HG03469 (cell line): ENCODE results near the gene P2RX5.

ENCODE experiments used
- ATAC-seq: cut with Tn5 transposase; IDR thresholded peaks from one replicate; pipeline ENCODE4 v1.9.1; 2021; ENCODE audit warnings: mild to moderate bottlenecking, moderate library complexity, moderate number of reproducible peaks; ENCODE audit not compliant: unreplicated experiment

Gene P2RX5

DNA sequence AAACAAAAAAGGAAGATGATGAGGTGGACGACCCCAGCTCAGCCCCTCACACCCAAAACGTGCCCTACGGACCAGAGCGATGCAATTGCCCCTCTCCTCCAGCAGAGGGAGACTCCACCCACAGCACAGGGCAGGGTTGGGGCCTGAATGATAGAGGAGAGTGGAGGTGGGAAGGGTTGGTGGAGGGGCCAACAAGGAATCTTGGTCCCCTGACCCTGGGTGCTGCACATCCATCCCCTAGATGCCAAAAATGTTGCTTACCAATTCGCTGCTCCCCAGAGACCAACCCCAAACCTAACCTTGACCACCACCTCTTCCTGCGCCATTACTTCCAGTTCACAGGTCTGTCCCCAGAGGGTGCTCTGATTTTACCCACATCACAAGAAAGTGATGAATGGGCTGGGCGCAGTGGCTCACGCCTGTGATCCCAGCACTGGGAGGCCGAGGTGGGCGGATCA, 12.9 kb downstream of the P2RX5 start:
- no peak for ATAC-seq

- ATAC-seq = no peak
Observed at GRCh38 chr17:3682033-3682432, 13.9 kb downstream of the P2RX5 start.

GRCh38 chr17:3681565-3681964, 14.4 kb downstream of the P2RX5 start:
- no peak for ATAC-seq

DNA sequence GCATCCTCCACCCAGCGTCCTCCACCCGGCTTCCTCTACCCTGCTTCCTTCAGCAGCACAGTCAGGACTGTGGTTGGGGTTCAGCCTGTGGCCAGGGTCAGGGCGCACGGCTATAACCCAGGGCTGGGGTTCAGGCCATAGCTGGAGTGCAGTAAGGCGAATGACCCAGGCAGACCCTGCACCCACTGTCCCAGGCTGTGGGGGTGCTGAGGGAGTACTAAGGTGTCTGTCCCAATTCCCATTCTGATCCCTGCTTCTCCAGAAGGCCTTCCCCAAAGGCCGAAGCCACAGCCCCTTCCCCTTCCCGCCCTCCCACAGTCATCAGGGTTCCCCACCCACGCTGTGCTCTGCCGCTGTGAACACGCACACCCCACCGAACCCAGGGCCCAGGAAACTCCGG, 14.9 kb downstream of the P2RX5 start:
- no peak for ATAC-seq

GRCh38 chr17:3679531-3680126, 16.3 kb downstream of the P2RX5 start:
- no peak for ATAC-seq

DNA sequence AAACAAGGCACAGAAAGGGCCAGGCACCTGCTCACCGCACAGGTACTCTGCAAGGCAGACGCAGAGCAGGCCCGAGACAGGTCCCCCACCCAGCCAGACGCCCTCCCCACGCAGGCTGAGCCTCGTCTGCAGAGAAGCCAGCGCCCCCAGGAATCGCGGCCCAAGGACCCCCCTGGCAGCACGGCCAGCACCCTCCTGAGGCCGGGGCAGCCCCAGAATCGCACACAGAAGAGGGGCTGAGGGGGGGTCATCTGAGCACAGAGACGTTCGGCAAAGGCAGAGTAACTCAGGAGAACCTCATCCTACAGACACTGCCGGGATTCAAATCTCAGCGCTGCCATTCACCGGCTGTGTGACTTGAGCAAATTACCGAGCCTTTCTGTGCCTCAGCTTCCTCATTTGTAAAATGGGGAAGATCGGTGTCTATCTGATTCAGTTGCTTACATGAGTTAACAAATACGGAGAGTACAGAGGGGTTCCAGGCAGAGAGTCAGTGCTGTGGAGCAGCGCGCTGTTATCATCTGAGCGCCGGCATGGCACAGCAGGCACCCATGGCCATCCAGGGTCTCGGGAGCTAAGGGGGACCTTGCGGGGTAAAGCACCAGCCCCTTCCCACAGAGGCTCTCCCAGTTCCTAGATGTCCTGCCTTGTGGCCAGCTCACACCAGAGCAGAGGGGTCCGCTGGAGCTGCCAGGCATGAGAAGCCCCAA, 17.0 kb downstream of the P2RX5 start:
- ATAC-seq = no peak

GRCh38 chr17:3678095-3678820, 17.7 kb downstream of the P2RX5 start:
- ATAC-seq = no peak

- no peak for ATAC-seq
Observed at GRCh38 chr17:3675886-3676285, 20.1 kb downstream of the P2RX5 start.

GRCh38 chr17:3672571-3672970, 23.4 kb downstream of the P2RX5 start:
- no peak for ATAC-seq

DNA sequence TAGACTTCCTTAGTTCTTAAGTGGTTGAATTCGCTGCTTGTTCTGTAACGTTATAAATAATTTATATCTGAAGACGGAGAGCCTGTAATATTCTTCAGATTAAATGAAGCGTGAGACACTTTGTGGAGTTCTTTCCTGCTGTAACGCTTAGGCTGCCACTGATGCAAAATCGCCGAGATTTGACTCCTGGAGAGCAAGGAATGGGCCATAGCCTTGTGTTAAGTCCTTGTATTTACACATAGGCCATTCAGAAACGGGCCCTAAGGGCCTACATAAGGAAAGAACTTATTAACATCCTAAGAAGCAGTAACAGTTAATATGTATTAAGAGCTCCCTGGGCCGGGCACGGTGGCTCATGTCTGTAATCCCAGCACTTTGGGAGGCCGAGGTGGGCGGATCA, 26.4 kb downstream of the P2RX5 start:
- no peak for ATAC-seq

GRCh38 chr17:3669085-3669347, 26.9 kb downstream of the P2RX5 start:
- peak; percentile 6 for ATAC-seq

DNA sequence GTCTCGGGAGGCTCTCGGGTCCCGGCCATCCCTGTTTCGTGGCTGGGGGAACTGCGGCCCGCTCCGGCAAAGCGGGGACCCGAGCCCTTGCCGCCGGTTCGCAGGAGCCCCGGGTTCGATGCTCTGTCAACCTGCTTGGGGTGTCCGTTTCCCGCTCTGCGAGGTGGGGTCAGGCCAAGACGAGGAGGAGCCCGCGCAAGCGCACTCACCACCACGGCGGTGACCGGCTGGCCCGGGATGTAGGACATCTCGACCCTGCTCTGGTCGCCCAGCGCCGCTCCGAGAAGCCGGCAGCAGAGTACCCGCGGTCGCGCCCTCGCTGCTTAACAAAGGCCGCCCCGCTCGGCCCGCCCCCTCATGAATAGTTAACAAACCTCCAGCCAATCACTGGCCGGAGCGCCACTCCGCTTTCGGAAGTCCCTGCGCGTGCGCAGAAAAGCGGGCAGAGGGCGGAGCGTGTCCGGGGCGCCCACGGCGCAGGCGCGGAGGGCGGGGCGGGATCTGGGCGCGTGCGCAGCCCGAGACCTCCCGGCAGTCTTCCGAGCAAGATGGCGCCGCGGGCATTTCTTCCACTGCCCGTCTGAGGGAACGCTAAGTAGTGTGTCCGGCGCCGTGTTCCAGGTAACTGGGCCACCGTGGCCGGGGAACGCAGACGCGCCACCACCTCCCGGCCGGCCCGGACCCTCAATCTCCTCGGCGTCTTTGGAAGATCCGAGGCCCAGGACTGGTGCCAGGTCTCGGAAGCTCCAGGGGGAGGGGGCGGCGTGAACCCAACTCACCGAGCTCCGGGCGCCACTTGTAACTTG, 27.5 kb downstream of the P2RX5 start, which contains the start of the genes EMC6 and TAX1BP3:
TSS of gene EMC6 (plus strand) at position 534 of the 806 bp plus-strand sequence. CDS start 335 bp downstream, outside the sequence.
TSS of gene TAX1BP3 (minus strand) at position 300 of the 806 bp plus-strand sequence. CDS start at position 248, 52 bp downstream.
- ATAC-seq = peak; percentile 72

DNA sequence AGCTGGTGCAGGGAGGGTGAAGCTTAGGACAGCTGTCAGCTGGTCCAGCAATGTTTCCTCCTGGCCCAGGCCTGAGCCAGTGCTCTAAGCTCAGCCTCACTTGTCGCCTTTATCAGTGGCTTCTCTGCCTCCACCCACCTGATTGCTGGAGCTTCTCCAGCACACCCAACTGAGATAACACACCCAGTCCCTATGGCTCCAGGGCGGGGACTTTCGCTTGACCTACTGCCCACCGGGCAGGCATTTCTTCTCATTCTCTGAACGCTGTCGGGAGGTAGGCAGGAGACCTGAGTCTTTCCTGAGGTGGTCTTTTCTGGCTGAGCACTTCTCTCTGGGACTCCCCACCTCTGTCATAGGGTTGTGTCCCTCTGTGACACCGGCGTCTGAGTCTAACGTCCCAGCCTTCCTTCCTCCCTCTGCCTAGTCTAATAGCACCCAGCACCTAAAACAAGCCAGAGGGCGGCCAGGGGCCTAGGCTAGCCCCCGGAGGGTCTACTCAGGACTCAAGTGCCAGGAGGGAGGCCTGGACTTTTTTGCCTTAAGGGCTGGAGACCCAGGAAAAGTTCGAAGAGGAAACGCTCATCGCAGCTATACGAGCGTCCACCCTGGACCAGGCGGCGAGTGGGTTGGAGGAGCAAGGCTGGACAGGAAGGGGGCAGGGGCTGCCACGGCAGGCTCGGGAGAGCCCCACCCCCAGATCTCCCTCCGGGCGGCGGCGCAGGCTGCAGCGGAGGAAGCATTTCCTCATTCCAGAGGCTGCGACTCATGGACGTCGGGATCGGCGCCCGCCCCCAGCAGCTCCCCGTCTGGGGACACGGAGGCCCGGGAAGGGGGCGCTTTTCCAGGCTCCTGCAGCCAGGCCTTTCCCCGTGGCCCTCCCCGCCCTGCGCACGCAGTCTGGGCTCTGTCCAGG, 28.3 kb downstream of the P2RX5 start:
- ATAC-seq = no peak

DNA sequence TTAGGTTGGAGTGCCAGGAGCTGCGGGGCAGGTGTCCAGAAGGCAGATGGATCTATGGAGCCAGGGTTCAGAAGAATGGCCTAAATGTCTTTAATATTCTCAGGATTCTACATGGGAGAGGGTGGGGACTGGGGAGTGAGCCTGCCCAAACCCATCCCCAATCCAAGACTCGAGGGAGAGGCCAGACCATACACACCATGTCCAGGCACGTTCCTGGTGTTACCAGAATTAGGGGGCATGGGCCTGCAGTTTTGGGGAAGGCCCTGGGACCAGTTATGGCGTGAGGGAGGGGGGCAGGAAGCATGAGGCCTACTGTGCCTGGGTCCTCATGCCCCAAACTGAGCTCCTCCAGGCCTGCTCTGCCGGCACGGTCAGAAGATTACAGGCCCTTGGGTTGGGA, 29.4 kb downstream of the P2RX5 start:
- no peak for ATAC-seq

DNA sequence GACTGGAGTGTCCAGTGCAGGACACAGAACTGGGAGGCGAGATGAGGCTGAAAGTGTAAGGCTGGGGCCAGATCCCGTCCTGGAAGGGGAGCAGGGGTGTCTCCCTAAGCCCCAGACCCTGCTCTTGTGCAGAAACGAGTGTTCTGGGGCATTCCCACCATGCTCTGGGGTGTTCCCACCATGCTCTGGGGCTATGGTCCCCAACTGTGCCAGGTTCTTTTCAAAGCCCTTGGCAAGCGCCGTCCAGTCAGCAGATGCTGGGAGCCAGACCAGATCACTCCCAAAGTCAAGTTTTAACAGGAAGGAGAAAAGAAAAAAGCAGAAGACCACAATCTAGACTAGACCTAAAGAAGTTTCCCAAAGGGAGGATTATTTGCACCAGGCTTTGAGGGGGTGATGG, 30.1 kb downstream of the P2RX5 start:
- no peak for ATAC-seq

- ATAC-seq = no peak
Observed at GRCh38 chr17:3663102-3664011, 32.6 kb downstream of the P2RX5 start.

- no peak for ATAC-seq
Observed at GRCh38 chr17:3660311-3660891, 35.6 kb downstream of the P2RX5 start.

- no peak for ATAC-seq
Observed at GRCh38 chr17:3659541-3660111, 36.3 kb downstream of the P2RX5 start.
